ENCODE results near the gene SLC2A4RG. TPM values are rescaled to one million over a fixed set of nuclear protein-coding genes. Genes with fewer than 3 reads are reported as not detected.
A peak's percentile ranks its signal among the peaks of the same experiment; 100 is the strongest.

The SLC2A4RG gene
- total RNA-seq, 1 donor from 2014 or later: 62.0 TPM

- no peak for DNase-seq (ENCODE audit: low spot score)
Measured at GRCh38 chr20:63738687-63739129, 868 bp upstream of the SLC2A4RG start.

- no peak for DNase-seq (ENCODE audit: low spot score)
Measured at GRCh38 chr20:63740070-63740626, 572 bp downstream of the SLC2A4RG start.

GRCh38 chr20:63740627-63741353 lies 1.2 kb downstream of the SLC2A4RG start:
- peak; percentile 97 for DNase-seq (ENCODE audit: low spot score)

GRCh38 chr20:63741354-63741675 lies 1.7 kb downstream of the SLC2A4RG start:
- DNase-seq (ENCODE audit: low spot score): no peak

GRCh38 chr20:63741676-63742380 lies 2.3 kb downstream of the SLC2A4RG start:
- no peak for DNase-seq (ENCODE audit: low spot score)

- no peak for DNase-seq (ENCODE audit: low spot score)
Measured at GRCh38 chr20:63742381-63743024, 2.9 kb downstream of the SLC2A4RG start.

GRCh38 chr20:63743210-63743970 lies 3.8 kb downstream of the SLC2A4RG start:
- no peak for DNase-seq (ENCODE audit: low spot score)

- DNase-seq (ENCODE audit: low spot score): no peak
Measured at GRCh38 chr20:63744158-63744557, 4.6 kb downstream of the SLC2A4RG start.

- no peak for DNase-seq (ENCODE audit: low spot score)
Measured at GRCh38 chr20:63744574-63745423, 5.2 kb downstream of the SLC2A4RG start.

GRCh38 chr20:63745424-63745805 lies 5.8 kb downstream of the SLC2A4RG start:
- DNase-seq (ENCODE audit: low spot score): no peak

GRCh38 chr20:63745961-63746731 lies 6.6 kb downstream of the SLC2A4RG start:
- DNase-seq (ENCODE audit: low spot score): no peak

GRCh38 chr20:63746751-63747315 lies 7.3 kb downstream of the SLC2A4RG start:
- DNase-seq (ENCODE audit: low spot score): no peak

GRCh38 chr20:63747622-63748069 lies 8.1 kb downstream of the SLC2A4RG start:
- DNase-seq (ENCODE audit: low spot score): no peak

- DNase-seq (ENCODE audit: low spot score): no peak
Measured at GRCh38 chr20:63748070-63748933, 8.7 kb downstream of the SLC2A4RG start.

- no peak for DNase-seq (ENCODE audit: low spot score)
Measured at GRCh38 chr20:63748934-63749270, 9.3 kb downstream of the SLC2A4RG start.

- DNase-seq (ENCODE audit: low spot score): no peak
Measured at GRCh38 chr20:63749597-63750508, 10.3 kb downstream of the SLC2A4RG start.

- DNase-seq (ENCODE audit: low spot score): no peak
Measured at GRCh38 chr20:63750807-63751470, 11.4 kb downstream of the SLC2A4RG start.
